HCT116 (cell line): Measurements from ENCODE around the gene MPI. TPM values are rescaled to one million over a fixed set of nuclear protein-coding genes. Genes with fewer than 3 reads are reported as not detected.
"Not testable (repeated sequence)": the region's sequence is repeated elsewhere in the genome, so short reads cannot be mapped to it uniquely, and the experiment has no call there.

ENCODE experiments used
- ATAC-seq: fragments of 200-7000 bp; cut with Tn5 transposase; 2 replicates; pipeline ENCODE4 v1.9.1; 2020; ENCODE audit warnings: mild to moderate bottlenecking, moderate library complexity
- BruUV-seq: library from RNA; stranded (reverse); fragments of 400-500 nt; replicated peaks from 2 replicates; lab custom pipeline; 2021; lab: Mats Ljungman, UMichigan
- CTCF ChIA-PET: fragments of 300-600 bp; sonication (Branson Sonifier 250); formaldehyde crosslinking; loops from one replicate; lab custom pipeline; 2021; ENCODE audit warnings: antibody characterized with exemption; lab: Charles Lee
- POLR2A ChIA-PET: fragments of 300-600, 350-600 bp; sonication (Branson Sonifier 250); formaldehyde crosslinking; loops from one replicate; lab custom pipeline; 2021; ENCODE audit warnings: antibody characterized with exemption; lab: Charles Lee
- RAD21 ChIA-PET, 2 experiments: fragments of 300-600 bp; sonication (Branson Sonifier 250); formaldehyde crosslinking; loops; one replicate each; lab custom pipeline; 2023; ENCODE audit warnings: low total read pairs in 2 of 2; ENCODE audit not compliant: uncharacterized antibody in 2 of 2, unreplicated experiment in 2 of 2, low non-redundant PET in 1 of 2; lab: Charles Lee
- DNase-seq: peaks from one replicate; pipeline ENCODE4 v3.0.0-alpha.2; 2010; ENCODE audit warnings: low read depth, low spot score
- H2AFZ ChIP-seq: fragments of 200-600 bp; shearing (Covaris generic), sonication (generic); 2 replicates; pipeline ENCODE4 v1.6.1; 2017; ENCODE audit warnings: low read depth, mixed run types, mixed read lengths, antibody characterized with exemption, low read length; ENCODE audit not compliant: poor library complexity, severe bottlenecking
- H3K27ac ChIP-seq: 2 replicates; pipeline ENCODE4 v1.5.1; 2012; ENCODE audit warnings: low read depth, low read length
- H3K27me3 ChIP-seq: fragments of 200-600 bp; sonication (generic); 2 replicates; pipeline ENCODE4 v1.6.1; 2016; ENCODE audit warnings: mixed run types, low read length, mixed read lengths; ENCODE audit not compliant: insufficient read depth
- H3K36me3 ChIP-seq, 2 experiments: fragments of 200-500 bp in 1 of 2; fragments of 200-600 bp in 1 of 2; sonication (Bioruptor generic) in 1 of 2; sonication (generic) in 1 of 2; 2 replicates each; pipeline versions ENCODE4 v1.5.1 to v1.6.1; 2014 to 2016; ENCODE audit warnings: low read length in 2 of 2, inconsistent platforms in 1 of 2, mixed read lengths in 1 of 2, mixed run types in 1 of 2; ENCODE audit not compliant: insufficient read depth in 2 of 2, control insufficient read depth in 1 of 2
- H3K4me1 ChIP-seq, 2 experiments: fragments of 200-600 bp in 1 of 2; sonication (generic) in 1 of 2; 2 replicates each; pipeline versions ENCODE4 v1.5.1 to v1.6.1; 2012 to 2017; ENCODE audit warnings: low read length in 2 of 2, inconsistent platforms in 1 of 2, mild to moderate bottlenecking in 1 of 2, mixed read lengths in 1 of 2, mixed run types in 1 of 2, moderate library complexity in 1 of 2; ENCODE audit not compliant: insufficient read depth in 2 of 2, control insufficient read depth in 1 of 2
- H3K4me2 ChIP-seq: fragments of 200-600 bp; sonication (generic); 2 replicates; pipeline ENCODE4 v1.6.1; 2017; ENCODE audit warnings: mixed run types, low read length, mixed read lengths
- H3K4me3 ChIP-seq, 2 experiments: fragments of 200-600 bp in 1 of 2; sonication (generic) in 1 of 2; replicated peaks in 1 of 2; 2 replicates each; pipeline ENCODE4 v1.5.1; 2011 to 2016; ENCODE audit warnings: low read length in 2 of 2, control low read depth in 1 of 2, low read depth in 1 of 2, mild to moderate bottlenecking in 1 of 2, mixed read lengths in 1 of 2, mixed run types in 1 of 2
- H3K79me2 ChIP-seq: fragments of 200-600 bp; sonication (generic); 2 replicates; pipeline ENCODE4 v1.6.1; 2017; ENCODE audit warnings: mild to moderate bottlenecking, mixed run types, low read length, moderate library complexity, mixed read lengths; ENCODE audit not compliant: insufficient read depth
- H3K9ac ChIP-seq: fragments of 200-600 bp; sonication (generic); 2 replicates; pipeline ENCODE4 v1.6.1; 2016; ENCODE audit warnings: low read length, mixed read lengths
- H3K9me2 ChIP-seq: fragments of 200-600 bp; sonication (generic), shearing (Covaris generic); 2 replicates; pipeline ENCODE4 v1.6.1; 2017; ENCODE audit warnings: mixed run types, mild to moderate bottlenecking, moderate library complexity; ENCODE audit not compliant: insufficient read depth
- H3K9me3 ChIP-seq, 2 experiments: fragments of 200-500 bp in 1 of 2; fragments of 200-600 bp in 1 of 2; sonication (Bioruptor generic) in 1 of 2; sonication (generic) in 1 of 2; 2 replicates each; pipeline ENCODE4 v1.6.1; 2014 to 2017; ENCODE audit warnings: low read length in 2 of 2, mixed read lengths in 2 of 2, inconsistent platforms in 1 of 2, low read depth in 1 of 2, mild to moderate bottlenecking in 1 of 2, mixed run types in 1 of 2, moderate library complexity in 1 of 2; ENCODE audit not compliant: control insufficient read depth in 1 of 2, insufficient read depth in 1 of 2
- H4K20me1 ChIP-seq: fragments of 200-600 bp; sonication (generic), shearing (Covaris generic); 2 replicates; pipeline ENCODE4 v1.6.1; 2017; ENCODE audit warnings: mixed run types, mild to moderate bottlenecking, moderate library complexity; ENCODE audit not compliant: insufficient read depth
- CEBPB ChIP-seq: IDR thresholded peaks from 2 replicates; pipeline ENCODE4 v1.6.1; 2012; ENCODE audit warnings: low read depth
- EZH2 ChIP-seq: fragments of 200-600 bp; sonication (generic); IDR thresholded peaks from 2 replicates; pipeline ENCODE4 v1.6.1; 2017; ENCODE audit warnings: antibody characterized with exemption, mixed run types
- FOSL1 ChIP-seq: IDR thresholded peaks from 2 replicates; pipeline ENCODE4 v1.6.1; 2012; ENCODE audit warnings: low read depth
- MAX ChIP-seq: IDR thresholded peaks from 2 replicates; pipeline ENCODE4 v1.6.1; 2012
- RAD21 ChIP-seq: IDR thresholded peaks from 2 replicates; pipeline ENCODE4 v1.6.1; 2012; ENCODE audit warnings: low read depth, mild to moderate bottlenecking
- REST ChIP-seq: IDR thresholded peaks from 2 replicates; pipeline ENCODE4 v1.6.1; 2012; ENCODE audit warnings: low read depth
- SRF ChIP-seq: IDR thresholded peaks from 2 replicates; pipeline ENCODE4 v1.6.1; 2012; ENCODE audit warnings: low read depth
- ZBTB33 ChIP-seq: IDR thresholded peaks from 2 replicates; pipeline ENCODE4 v1.6.1; 2011; ENCODE audit warnings: mild to moderate bottlenecking, low read length, moderate library complexity; ENCODE audit not compliant: insufficient replicate concordance; ENCODE audit errors: extremely low read depth
- ZFX ChIP-seq: fragments of 450-650 bp; IDR thresholded peaks from 2 replicates; pipeline ENCODE4 v1.6.1; 2017
- ZNF274 ChIP-seq: fragments of 200-500 bp; sonication (Bioruptor generic); IDR thresholded peaks from 2 replicates; pipeline ENCODE4 v1.6.1; 2014; ENCODE audit warnings: mild to moderate bottlenecking, low read depth, low read length, inconsistent platforms
- intact Hi-C: fragments of 100-400 bp; cut with micrococcal nuclease; formaldehyde crosslinking; loops from 2 replicates; pipeline ENCODE4 v1.10.0; 2022
- total RNA-seq: library from RNA; stranded (reverse); gene quantifications from one replicate; pipeline ENCODE4 v1.2.1, GENCODE V29; 2021; ENCODE audit not compliant: unreplicated experiment

The MPI gene
- total RNA-seq, 1 experiment from 2014 or later, result 49.7 TPM

- TF ChIP-seq ZBTB33 (no peak), ZNF274 (no peak), ZFX (no peak), EZH2 (no peak), MAX (no peak)
These were observed 3.1 kb downstream of the MPI start (continued) for GRCh38 chr15:74892931-74893330.

- CTCF ChIA-PET, result interaction anchor here (0.6 kb wide), 1 partner anchor 277 kb away, joined by 3 read pairs; no protein-coding TSS in a partner anchor
- H3K9me3 ChIP-seq, result no peaks in the 10 kb centered on the region
- H3K4me1 ChIP-seq, result peaks cover 11 to 42% of the 10 kb centered on the region in 2 experiments; a peak in 3 of 4 replicates
- H3K79me2 ChIP-seq, result peaks cover 16% of the 10 kb centered on the region; the same call in 1 of the 2 replicates
- TF ChIP-seq RAD21, result no peak
- TF ChIP-seq CEBPB, result no peak
- no peak for TF ChIP-seq FOSL1
- TF ChIP-seq ZBTB33, result no peak
- TF ChIP-seq REST, result no peak
- no peak for TF ChIP-seq SRF
- ATAC-seq, result no peak
- no peaks in the 10 kb centered on the region for H3K27me3 ChIP-seq
- H3K36me3 ChIP-seq, result peaks cover 5 to 26% of the 10 kb centered on the region in 2 experiments; a peak in 2 of 4 replicates
- H3K4me3 ChIP-seq, result no peak overlapping the region
- H2AFZ ChIP-seq, result no peak overlapping the region
- H3K9ac ChIP-seq, result no peak overlapping the region
- H4K20me1 ChIP-seq, result no peaks in the 10 kb centered on the region
- BruUV-seq, result no TSS peak
- RAD21 ChIA-PET, result no interaction called here
- intact Hi-C loops, result no loop called here
- H3K27ac ChIP-seq, result no peak overlapping the region
- H3K9me2 ChIP-seq, result no peaks in the 10 kb centered on the region
- POLR2A ChIA-PET, result no interaction called here
- DNase-seq, result no peak
- peak overlapping the region; percentile 54 for H3K4me2 ChIP-seq
These were observed 3.8 kb downstream of the MPI start for GRCh38 chr15:74893627-74894026.

- H3K27me3 ChIP-seq, H3K4me3 ChIP-seq, H3K9ac ChIP-seq, BruUV-seq, H2AFZ ChIP-seq, H3K4me2 ChIP-seq, DNase-seq, H4K20me1 ChIP-seq, H3K9me2 ChIP-seq, H3K9me3 ChIP-seq, RAD21 ChIA-PET, ATAC-seq, intact Hi-C loops, POLR2A ChIA-PET, CTCF ChIA-PET, H3K27ac ChIP-seq: not testable (repeated sequence)
- H3K4me1 ChIP-seq, result peaks cover 5 to 34% of the 10 kb centered on the region in 2 experiments; a peak in 3 of 4 replicates
- H3K79me2 ChIP-seq, result peaks cover 16% of the 10 kb centered on the region; the same call in 1 of the 2 replicates
- peaks cover 5 to 30% of the 10 kb centered on the region in 2 experiments; a peak in 2 of 4 replicates for H3K36me3 ChIP-seq
These were observed 4.5 kb downstream of the MPI start for GRCh38 chr15:74894383-74894782.
